Activated B cell treated with CpG ODN at 0.5 μM for 24 hours (primary cell): ENCODE results near the gene ME2. TPM values are rescaled to one million over a fixed set of nuclear protein-coding genes. Genes with fewer than 3 reads are reported as not detected.

Experiments
- ATAC-seq: fragments of 200-7000 bp; cut with Tn5 transposase; one replicate; pipeline ENCODE4 v1.10.0; 2021; ENCODE audit warnings: low read depth, mild to moderate bottlenecking, moderate library complexity
- CTCF ChIA-PET: fragments of 350-600 bp; sonication (Branson Sonifier 250); formaldehyde crosslinking; loops from one replicate; lab custom pipeline; 2021; ENCODE audit warnings: antibody characterized with exemption; lab: Charles Lee
- POLR2A ChIA-PET: fragments of 350-600 bp; sonication (Branson Sonifier 250); formaldehyde crosslinking; loops from one replicate; lab custom pipeline; 2021; ENCODE audit warnings: antibody characterized with exemption; lab: Charles Lee
- DNase-seq: peaks from one replicate; pipeline ENCODE4 v3.0.0; 2022
- H3K27ac Mint-ChIP-seq: one replicate; pipeline ENCODE4 v1.8.0; 2020; ENCODE audit warnings: mixed read lengths
- H3K27me3 Mint-ChIP-seq: one replicate; pipeline ENCODE4 v1.8.0; 2021; ENCODE audit warnings: mixed read lengths
- H3K36me3 Mint-ChIP-seq: one replicate; pipeline ENCODE4 v1.8.0; 2021; ENCODE audit warnings: low read depth, mixed read lengths
- H3K4me1 Mint-ChIP-seq: one replicate; pipeline ENCODE4 v1.8.0; 2021; ENCODE audit warnings: mixed read lengths
- H3K4me3 Mint-ChIP-seq: one replicate; pipeline ENCODE4 v1.8.0; 2020; ENCODE audit warnings: mild to moderate bottlenecking, mixed read lengths
- H3K9me3 Mint-ChIP-seq: one replicate; pipeline ENCODE4 v1.8.0; 2020; ENCODE audit warnings: mixed read lengths
- intact Hi-C: fragments of 100-400 bp; cut with micrococcal nuclease; formaldehyde crosslinking; loops from one replicate; pipeline ENCODE4 v1.15.1; 2024
- total RNA-seq: library from RNA; stranded (reverse); gene quantifications from 2 replicates; pipeline ENCODE4 v1.2.3, GENCODE V29; 2022
- TF ChIP-seq, protein P1 (sequence below): fragments of 200-600 bp; IDR thresholded peaks from one replicate; pipeline ENCODE4 v1.8.0; 2022; ENCODE audit warnings: antibody characterized with exemption, mild to moderate bottlenecking

ME2 gene
- total RNA-seq, 1 donor from 2014 or later: 63.5 TPM

DNA sequence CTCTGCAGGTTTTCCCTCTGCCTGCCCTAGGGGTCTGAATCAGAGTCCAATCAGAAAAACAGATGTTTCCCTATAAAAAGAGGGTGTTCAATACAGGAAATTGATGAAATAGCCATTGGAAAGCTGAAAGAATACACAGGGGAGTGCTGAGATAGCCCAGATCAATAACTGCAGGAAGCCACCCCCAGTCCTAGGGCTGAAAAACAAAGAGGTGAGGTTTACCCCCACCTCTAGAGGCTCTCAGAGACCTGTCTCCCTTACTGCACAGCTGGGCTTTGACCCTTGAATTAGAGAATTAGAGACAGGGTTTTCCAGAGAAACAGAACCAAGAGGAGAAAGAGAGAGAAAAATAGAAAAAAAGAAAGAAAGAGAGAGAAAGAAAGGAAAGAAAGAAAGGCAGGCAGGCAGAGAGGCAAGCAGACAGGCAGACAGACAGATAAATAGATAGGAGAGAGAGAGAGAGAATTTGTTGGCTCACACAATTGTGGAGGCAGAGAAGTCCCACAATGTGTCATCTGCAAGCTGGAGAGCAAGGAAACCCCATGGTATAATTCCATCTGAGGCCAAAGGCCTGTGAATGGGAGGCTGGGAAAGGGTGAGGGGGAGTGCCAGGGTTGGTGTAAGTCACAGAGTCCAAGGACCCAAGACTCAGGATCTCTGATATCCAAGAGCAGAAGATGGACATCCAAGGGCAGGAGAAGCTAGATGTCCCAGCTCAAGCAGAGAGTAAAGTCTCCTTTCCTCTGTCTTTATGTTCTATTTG is 18.9 kb upstream of the ME2 start:
- intact Hi-C loops: no loop called here
- Mint-ChIP-seq H3K27ac (no peak overlapping the region), H3K4me1 (peaks cover 15% of the 10 kb centered on the region), H3K4me3 (no peak overlapping the region), H3K9me3 (no peaks in the 10 kb centered on the region), H3K36me3 (no peaks in the 10 kb centered on the region), H3K27me3 (peaks cover 3% of the 10 kb centered on the region)
- ATAC-seq (no peak), DNase-seq (no peak)
- TF ChIP-seq, protein P1, sequence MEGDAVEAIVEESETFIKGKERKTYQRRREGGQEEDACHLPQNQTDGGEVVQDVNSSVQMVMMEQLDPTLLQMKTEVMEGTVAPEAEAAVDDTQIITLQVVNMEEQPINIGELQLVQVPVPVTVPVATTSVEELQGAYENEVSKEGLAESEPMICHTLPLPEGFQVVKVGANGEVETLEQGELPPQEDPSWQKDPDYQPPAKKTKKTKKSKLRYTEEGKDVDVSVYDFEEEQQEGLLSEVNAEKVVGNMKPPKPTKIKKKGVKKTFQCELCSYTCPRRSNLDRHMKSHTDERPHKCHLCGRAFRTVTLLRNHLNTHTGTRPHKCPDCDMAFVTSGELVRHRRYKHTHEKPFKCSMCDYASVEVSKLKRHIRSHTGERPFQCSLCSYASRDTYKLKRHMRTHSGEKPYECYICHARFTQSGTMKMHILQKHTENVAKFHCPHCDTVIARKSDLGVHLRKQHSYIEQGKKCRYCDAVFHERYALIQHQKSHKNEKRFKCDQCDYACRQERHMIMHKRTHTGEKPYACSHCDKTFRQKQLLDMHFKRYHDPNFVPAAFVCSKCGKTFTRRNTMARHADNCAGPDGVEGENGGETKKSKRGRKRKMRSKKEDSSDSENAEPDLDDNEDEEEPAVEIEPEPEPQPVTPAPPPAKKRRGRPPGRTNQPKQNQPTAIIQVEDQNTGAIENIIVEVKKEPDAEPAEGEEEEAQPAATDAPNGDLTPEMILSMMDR: no peak
- CTCF ChIA-PET: no interaction called here
- POLR2A ChIA-PET: interaction anchor here (0.6 kb wide), 2 partner anchors 15 to 25 kb away, joined by 3 to 4 read pairs; no protein-coding TSS in a partner anchor

DNA sequence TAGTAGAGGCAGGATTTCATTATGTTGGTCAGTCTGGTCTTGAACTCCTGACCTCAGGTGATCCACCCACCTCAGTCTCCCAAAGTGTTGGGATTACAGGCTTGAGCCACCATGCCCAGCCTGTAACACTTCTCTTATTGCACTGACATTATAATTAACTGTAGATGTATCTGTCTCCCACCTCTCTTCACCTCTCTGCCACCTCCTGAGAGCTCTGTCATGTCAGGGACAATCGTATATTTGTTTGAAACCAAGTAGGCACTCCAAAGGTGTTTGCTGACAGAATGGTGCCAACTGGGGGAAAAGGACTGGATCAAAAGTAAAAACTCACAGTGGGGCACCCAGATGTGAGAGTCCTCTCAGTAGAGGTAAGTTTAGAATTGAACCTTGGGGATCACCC is 17.3 kb upstream of the ME2 start:
- peak overlapping the region; percentile 18 for H3K27ac Mint-ChIP-seq
- ATAC-seq (no peak), DNase-seq (no peak)
- POLR2A ChIA-PET: interaction anchor here (1.3 kb wide), 2 partner anchors 9 to 17 kb away, joined by 4 read pairs; partner anchors contain the start of gene ME2
- no peaks in the 10 kb centered on the region for H3K9me3 Mint-ChIP-seq
- peaks cover 3% of the 10 kb centered on the region for H3K27me3 Mint-ChIP-seq
- H3K4me1 Mint-ChIP-seq: peaks cover 15% of the 10 kb centered on the region
- TF ChIP-seq, protein P1: no peak
- intact Hi-C loops: no loop called here
- no peak overlapping the region for H3K4me3 Mint-ChIP-seq
- H3K36me3 Mint-ChIP-seq: no peaks in the 10 kb centered on the region
- CTCF ChIA-PET: interaction anchor here (1.1 kb wide), 1 partner anchor 41 kb away, joined by 5 read pairs; the partner anchor contains the start of gene MRO

DNA sequence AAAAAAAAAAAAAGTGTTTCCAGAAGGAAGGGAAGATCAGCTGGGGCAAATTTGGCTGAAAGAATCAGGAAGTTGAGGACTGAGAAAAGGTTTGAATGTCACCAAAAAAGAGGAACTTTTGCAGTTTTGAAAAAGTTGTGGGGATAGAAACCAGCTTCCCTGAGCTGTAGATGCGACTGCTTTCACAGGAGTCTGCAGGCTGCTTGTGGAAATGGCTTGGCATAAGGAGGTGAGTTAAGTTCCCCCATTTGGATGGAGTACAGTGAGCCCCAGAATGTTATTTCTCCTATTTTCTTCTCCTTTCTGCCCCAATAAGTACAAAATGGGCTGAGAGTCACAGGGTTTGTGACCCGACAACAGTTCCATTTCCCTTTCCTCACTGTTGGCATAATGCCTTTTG is 16.5 kb upstream of the ME2 start:
- ChIA-PET POLR2A (interaction anchor here (0.6 to 1.3 kb wide), 5 partner anchors 8 to 1922 kb away, joined by 3 to 5 read pairs (median 4); partner anchors contain the start of gene ME2), CTCF (interaction anchor here (1.1 kb wide), 1 partner anchor 42 kb away, joined by 5 read pairs; the partner anchor contains the start of gene MRO)
- Mint-ChIP-seq H3K4me1 (peaks cover 15% of the 10 kb centered on the region), H3K36me3 (no peaks in the 10 kb centered on the region), H3K27me3 (peaks cover 3% of the 10 kb centered on the region), H3K27ac (peak overlapping the region; percentile 59), H3K4me3 (peak overlapping the region; percentile 38), H3K9me3 (no peaks in the 10 kb centered on the region)
- ATAC-seq (peak; percentile 21), DNase-seq (no peak)
- intact Hi-C loops: no loop called here
- TF ChIP-seq, protein P1: no peak

DNA sequence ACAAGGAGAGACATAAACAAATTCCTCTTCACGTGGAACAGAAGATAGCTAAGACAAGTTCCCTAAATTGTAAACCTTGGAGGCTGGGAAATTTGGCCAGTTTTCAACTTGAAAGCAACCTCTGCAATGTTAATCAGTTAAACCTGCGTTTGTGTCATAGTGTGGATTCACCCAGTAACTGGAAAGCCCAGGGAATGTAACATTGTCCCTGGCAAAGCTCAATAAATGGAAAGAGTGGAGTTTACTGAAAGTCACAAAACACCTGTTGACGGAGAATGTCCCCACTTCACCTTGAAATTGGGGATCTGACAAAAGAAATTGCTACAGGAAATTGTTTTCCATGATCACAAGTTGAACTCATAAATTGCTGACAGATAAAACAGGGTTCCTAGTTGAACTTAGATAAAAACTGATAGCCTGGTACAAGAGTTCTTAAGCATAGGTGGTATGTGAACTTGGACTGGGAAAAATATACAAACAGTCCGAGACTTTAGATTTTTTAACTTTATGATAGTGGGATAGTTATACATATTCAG is 15.0 kb upstream of the ME2 start:
- Mint-ChIP-seq H3K27me3 (no peaks in the 10 kb centered on the region), H3K4me3 (no peak overlapping the region), H3K36me3 (no peaks in the 10 kb centered on the region), H3K9me3 (no peaks in the 10 kb centered on the region), H3K4me1 (peaks cover 15% of the 10 kb centered on the region), H3K27ac (no peak overlapping the region)
- no peak for ATAC-seq
- intact Hi-C loops: no loop called here
- DNase-seq: no peak
- CTCF ChIA-PET: no interaction called here
- POLR2A ChIA-PET: no interaction called here
- TF ChIP-seq, protein P1: no peak

DNA sequence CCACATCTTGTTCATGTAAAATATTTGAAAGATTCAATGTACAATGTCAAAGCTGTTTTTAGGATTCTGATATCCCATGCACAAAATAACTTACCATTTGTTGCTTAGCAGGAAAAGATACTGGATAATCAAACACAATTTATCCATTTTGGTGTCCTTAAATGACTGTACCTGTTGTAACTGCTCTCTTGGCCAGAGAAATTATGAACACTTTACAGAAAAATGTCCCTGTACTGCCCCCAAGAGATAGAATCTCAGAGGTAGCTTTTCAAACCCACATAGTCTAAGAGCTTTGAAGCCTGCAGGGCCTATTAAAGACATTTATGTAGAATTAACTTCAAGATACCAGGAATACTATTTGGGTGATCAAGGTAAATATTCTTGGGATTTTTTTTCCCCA is 12.2 kb upstream of the ME2 start:
- intact Hi-C loops: loop anchor here (1.0 kb wide), 1 partner anchor 46 kb away; the partner anchor contains the start of gene MRO
- ChIA-PET CTCF (interaction anchor here (0.7 to 2.6 kb wide), 2 partner anchors 12 to 48 kb away, joined by 3 to 25 read pairs; partner anchors contain the start of genes ME2 and MRO), POLR2A (interaction anchor here (1.2 kb wide), 1 partner anchor 12 kb away, joined by 4 read pairs; no protein-coding TSS in a partner anchor)
- H3K9me3 Mint-ChIP-seq: no peaks in the 10 kb centered on the region
- no peak for DNase-seq
- ATAC-seq: no peak
- TF ChIP-seq, protein P1: no peak
- peaks cover 13% of the 10 kb centered on the region for H3K4me1 Mint-ChIP-seq
- no peaks in the 10 kb centered on the region for H3K27me3 Mint-ChIP-seq
- H3K36me3 Mint-ChIP-seq: no peaks in the 10 kb centered on the region
- no peak overlapping the region for H3K27ac Mint-ChIP-seq
- no peak overlapping the region for H3K4me3 Mint-ChIP-seq
